NK-92 (cell line): ENCODE results near the gene ZNF618.
"Not testable (repeated sequence)": the region's sequence is repeated elsewhere in the genome, so short reads cannot be mapped to it uniquely, and the experiment has no call there.

Experiments used
- DNase-seq: peaks from one replicate; lab custom pipeline; 2025; ENCODE audit not compliant: unreplicated experiment; lab: John Stamatoyannopoulos, UW

Gene ZNF618

DNA sequence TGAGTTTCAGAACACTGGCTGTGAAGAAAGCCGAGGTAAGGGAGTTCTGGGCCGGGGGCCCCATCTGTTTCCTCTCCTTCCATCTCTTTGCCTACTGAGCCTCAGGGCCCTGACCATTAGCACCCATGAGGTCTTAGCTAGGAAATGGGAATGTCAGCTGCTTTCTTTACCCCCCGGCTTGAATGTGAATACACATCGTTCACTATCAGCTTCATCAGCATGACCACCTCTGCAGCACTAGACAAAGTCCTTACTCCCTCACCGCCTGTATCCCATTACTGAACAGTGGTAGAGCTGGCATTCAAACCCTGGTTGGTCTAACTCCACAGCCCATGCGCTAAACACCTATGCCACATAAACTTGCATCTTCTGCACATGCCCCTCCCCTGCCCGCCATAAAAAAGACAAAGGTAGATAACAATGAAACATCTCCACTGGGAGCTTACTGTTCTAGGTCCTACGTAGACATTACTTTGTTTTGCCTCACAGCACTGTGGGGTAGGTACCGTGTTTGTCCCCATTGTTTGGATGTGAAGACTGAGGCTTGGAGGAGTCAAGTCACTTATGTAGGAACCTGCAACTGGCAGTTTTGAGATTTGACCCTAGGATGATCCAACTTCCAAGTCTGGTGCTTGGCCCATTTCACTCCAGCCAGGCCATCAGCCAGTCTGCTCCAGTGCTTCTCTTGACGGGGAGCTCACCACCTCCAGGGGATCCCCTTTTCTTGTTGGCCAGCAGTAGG, 108.7 kb downstream of the ZNF618 start:
- no peak for DNase-seq

DNA sequence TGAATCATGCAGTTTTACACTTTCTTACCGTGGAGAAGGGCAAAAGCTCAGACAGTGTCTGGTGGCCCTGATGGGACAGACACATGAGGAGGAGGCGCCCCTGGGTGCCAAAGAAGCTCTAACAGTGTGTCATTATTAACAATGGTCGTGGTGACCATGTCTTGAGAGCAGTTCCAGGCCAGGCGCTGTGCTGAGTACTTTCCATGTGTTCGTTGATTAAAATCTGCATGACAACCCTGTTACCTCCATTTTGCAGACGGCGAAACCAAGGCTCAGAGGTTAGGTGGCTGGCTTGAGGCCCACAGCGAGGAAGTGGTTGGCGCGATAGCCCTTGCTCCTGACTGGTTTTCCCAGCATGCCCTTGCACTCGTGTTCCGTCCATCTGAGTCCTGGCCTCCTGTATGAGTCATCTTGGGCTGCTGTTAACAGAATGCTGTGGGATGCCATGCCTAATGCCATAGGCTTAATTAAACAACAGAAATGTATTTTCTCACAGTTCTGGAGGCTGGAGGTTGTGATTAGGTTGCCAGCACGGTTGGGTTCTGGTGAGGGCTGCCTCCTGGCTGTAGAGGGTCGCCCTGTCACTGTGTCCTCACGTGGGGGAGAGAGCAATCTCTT, 110.0 kb downstream of the ZNF618 start:
- no peak for DNase-seq

DNA sequence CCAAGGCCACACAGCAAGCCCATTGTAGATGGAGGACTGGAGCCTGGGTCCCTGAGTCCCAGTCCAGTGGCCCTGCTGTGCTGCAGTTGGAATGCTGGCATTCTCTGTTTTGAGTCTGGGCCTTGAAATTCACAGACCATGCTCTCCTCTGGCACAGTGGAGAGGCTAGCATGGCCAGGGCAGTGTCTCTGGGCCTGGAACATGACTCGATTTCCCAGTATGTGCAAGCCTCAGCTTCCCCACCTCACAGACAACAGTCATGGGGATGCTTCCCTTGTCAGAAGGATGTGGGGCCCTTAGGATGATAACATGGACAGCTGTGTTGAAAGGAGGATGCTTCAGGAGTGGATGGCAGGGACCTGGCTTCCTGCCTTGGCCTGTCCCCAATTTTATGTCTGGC, 110.8 kb downstream of the ZNF618 start:
- DNase-seq, result no peak

DNA sequence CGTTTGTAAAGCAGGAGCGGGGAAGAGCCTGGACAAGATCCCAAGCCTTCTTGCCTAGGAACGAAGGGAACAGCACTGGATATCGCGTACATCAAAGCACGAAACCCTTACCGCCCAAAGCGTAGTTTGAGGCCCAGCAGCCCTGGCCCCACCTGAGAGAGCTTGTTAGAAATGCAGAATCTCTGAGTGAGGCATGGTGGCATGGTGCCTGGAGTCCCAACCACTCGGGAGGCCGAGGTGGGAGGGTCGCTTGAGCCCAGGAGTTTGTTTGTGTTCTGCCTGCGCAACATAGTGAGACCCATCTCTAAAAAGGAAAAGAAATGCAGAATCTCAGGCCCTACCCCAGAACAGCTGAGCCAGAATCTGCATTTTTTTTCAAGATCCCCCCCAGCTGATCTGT, 111.4 kb downstream of the ZNF618 start:
- DNase-seq, result no peak

DNA sequence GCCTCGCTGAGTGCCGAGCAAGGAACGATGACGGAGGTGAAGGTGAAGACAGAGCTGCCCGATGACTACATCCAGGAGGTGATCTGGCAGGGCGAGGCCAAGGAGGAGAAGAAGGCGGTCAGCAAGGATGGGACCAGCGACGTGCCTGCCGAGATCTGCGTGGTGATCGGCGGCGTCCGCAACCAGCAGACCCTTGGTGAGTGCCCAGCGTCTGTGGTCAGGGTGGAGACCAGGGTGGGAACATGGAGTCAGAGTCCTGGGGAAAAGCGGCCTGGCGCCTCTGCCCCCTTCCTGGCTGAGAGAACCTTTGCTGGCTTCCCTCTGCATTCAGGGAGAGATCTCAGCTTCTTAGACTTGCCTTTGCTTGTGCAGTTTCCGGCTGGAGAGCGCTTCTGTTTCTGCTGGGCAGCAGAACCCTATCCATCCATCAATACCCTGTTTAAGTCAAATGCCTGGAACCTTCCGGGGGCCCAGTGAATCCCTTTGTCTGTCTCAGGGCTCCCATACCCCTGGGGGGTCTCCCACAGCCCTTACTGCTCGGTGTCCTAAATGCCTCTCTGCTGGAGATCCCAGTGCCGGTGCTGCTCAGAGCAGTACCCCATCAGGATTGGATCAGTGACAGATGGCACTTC, 112.4 kb downstream of the ZNF618 start:
- DNase-seq, result no peak

DNA sequence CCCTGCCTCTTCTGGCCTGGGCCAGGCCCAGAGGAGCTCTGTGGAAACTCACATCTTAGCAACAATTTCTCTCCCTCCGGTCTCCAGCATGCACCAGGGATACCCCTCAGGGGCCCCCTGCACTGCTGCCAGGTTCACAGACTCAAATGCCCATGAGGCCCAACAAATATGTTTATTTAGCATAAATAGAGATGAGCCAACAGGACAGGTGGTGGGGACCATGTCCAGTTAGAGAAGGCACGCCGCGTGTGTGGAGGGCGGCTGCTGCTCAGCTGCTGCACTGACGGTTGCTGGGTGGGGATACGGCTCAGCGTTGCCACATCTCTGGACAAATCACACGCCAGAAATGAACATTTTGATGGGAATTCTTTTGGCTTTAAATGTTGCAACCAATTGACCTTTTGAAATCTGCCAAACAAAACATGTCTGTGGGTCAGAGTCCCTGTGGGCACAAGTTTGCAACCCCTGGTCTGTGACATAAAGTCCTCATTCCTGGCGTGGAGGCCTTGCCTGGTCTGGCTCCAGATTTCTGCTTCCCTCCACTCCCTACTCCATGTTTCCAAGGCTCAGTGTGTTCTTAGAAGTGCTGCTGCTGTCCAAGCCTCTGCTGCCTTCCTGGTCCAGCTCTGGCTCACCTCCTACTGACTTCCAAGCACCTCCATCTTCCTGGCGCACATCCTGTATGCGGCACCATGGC, 113.1 kb downstream of the ZNF618 start:
- DNase-seq, result no peak

DNA sequence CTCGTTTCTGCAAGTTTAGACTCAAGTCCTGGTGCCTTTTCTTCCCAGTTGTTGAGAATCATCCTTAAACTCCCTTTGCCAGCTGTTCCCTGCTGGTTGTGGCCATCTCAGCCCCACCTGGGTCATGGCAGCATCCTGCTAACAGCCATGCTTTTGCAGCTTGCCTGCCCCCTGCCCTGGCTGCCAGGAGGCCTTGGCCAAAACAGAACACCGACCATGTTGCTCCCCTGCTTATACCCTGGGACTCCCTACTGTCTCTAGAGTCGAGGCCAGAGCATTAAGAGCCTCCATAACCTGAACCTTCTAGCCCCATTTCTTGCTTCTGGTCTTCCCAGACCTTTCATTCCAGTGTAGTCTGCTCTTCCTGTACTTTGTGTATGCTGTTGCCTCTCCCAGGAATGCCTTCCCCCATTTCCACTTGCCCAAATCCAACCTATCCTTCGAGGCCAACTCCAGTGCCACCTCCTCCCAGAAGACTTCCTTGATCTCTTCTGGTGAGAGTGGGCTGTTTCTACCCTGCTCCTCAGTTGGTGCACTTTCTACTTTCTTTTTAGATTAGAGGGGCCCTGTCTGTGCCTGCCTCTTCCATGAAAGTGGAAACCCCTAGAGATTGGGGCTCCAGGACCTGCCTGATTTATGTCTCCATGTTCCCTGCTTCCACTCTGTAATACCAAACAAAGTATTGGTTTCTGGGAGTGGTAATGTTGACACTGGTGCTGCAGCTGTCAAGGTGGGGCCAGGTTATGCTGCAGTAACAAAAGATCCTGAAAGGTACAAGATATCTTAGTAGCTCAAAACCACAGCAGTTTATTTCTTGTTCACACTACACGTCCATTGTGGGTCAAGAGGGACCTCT, 113.8 kb downstream of the ZNF618 start:
- DNase-seq, result no peak

DNA sequence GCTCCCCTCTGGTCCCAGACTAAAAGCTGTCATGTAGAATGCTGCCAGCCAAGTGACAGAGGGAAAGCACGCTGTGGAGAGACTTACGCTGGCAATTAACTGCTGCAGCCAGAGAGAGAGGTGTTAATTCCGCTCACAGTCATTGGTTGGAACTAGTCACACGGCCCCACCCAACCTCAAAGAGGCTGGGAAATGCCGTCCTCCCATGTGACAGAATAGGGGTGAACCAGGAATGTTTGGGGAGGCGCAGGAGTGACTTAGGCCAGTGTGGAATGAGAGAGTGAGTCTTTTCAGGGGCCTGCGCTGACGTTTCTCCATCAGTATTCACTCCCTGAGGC, 114.4 kb downstream of the ZNF618 start:
- DNase-seq, result no peak

DNA sequence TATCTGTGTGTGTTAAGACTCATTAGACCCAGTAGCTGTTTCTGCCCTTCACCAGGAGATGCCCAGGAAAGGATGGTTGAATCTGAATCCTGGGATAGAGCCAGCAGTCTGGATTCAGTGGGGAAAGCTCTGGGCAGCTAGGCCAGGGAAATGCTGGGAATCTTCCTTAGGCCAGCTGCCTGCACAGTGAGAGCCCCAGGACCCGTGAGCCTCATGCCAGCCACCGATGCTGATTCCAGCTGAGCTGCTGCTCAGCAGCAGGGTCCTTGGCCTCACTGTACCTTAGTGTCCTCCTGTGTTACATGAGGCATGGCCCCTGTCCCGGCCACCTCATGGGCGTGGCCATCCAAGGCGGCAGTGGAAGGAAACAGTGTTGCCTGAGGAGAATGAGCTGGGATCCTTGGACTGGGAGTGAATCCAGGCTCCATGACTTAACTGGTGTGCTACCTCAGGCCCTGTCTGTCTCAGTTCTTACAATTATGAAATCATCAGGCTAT, 114.9 kb downstream of the ZNF618 start:
- no peak for DNase-seq

DNA sequence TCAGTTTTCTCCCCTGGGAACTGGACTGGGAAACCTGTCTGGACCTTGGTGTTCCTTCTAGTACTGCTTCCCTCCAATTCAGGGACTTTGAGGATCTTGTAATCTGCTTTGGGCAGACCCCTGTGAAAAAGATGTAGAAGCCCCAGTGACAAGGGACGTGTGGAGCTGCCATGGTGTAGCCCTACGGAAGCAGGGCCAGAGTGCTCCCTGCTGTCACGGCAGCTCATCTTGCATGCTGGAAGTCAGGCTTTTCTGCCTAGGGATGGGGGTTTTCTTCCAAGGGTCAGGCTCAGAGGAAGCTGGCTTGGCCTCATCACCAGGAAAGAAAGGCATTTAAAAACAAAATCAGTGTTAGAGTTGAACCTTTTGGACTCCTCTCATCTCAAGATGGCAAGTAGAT, 115.6 kb downstream of the ZNF618 start:
- no peak for DNase-seq

DNA sequence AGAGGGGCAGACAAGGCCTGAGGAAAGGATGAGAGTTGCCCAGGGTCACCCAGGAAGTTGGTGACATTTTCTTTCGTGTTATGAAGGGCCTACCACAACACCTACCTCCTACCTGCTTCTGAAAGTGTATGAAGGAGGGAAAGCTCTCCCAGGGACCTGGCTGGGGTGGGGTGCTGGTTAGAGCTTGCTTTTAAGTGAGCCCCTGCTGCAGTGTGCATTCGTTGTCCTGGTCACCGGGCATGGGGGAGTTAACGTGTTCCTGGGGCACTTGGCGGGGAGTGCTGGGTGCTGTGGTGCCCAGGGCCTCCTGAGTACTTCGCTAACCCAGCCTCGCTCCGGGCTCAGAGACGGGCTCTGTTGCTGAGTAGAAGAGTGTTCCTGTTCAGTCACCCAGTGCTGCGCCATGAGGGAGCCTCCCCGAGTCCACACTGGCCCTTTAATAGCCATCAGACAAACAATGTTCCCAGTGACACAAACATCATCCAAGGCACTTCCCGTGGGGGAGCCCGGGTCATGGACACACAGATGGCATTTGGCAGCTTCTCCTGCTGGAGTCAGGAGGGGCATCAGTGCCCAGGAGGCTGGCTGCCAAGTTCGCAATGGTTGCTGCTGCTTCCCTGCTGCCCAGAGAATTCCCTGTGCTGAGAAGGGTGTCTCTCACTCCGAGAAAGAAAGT, 116.3 kb downstream of the ZNF618 start:
- DNase-seq, result no peak

DNA sequence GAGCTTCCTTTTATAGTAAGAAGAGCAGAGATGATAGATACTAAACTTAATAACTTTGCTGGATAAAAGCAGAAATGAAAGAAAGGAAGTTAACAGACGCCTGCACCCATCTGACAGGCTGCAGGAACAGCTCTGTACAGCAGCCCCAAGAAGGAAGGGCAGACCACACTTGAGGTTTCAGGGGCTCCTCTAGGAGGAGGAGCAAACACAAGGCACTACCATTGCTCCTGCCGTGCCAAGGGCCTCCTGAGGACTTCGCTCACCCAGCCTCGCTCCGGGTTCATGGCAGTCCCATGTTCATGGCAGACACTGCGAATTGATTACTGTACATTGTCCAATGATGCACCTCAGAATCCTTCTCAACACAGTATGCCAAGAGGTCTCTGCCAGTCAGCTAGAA, 116.9 kb downstream of the ZNF618 start:
- DNase-seq, result no peak

DNA sequence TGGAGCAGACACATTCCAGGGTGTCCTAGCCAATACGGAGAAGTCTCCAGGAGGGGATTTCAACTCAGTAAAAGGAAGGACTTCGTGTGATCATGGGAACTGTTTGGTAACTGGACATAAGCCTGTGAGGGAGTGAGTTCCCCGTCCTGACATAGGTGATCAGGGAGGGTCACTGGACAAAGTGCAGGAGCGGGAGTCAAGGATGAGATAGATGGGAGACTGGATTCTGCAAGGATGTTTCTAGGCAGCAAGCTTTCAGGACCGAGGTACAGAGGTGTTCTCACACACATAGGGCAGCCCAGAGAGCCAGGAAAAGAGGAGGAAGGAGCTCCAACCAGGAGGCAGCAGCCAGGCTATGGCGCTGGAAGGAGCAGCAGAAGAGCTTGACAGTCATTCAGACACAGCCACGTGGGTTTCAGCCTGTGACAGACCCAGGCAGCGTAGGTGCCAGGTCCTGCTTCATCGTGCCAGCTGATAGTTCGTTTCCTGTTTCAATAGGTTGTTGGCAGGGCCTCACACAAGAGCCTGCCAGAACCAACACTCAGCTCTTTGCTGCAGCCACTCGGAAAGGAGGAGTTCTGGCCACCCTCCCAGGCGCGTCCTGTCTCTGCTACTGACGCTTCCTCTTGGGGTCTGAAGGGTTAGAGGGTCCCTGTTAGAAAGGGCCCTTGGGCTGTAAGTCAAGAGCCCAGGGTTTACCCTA, 117.9 kb downstream of the ZNF618 start:
- DNase-seq, result no peak

DNA sequence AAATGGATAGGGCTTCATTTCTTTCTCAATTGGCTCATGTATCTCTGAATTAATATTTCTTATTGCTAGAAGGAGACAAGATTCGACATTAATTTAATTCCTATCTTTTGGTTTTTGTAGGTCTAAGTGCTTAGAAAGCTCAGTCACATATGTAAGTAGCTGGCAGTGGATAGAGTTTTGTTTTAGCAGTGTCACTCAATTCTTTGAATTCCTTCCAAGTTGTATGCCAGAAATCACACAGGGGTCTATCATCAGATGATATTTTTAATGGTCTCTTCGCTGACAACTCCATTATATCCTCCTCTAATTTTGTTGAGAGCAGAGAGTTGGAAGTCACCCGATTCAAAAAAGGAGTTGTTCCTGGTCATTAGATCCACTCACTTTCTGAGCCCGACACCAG, 119.3 kb downstream of the ZNF618 start:
- no peak for DNase-seq

DNA sequence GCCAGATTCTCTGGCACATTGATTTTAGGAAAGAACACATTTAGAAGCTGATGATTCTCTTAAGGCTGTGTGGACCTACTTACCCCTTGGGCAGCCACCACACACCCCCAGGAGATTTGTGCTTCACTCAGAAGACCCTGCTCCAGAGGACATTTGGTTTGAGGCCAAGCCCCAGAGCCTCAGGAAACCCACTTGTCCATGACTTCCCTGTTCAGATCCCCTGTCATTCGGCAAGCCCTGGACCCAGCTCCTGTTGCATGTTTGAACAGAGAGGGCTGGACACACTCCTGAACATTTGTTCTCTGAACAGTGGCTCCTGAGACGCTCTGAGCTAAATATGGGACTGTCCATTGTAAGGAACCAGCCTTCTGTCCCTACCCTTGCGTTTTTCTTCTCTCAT, 119.9 kb downstream of the ZNF618 start:
- no peak for DNase-seq

DNA sequence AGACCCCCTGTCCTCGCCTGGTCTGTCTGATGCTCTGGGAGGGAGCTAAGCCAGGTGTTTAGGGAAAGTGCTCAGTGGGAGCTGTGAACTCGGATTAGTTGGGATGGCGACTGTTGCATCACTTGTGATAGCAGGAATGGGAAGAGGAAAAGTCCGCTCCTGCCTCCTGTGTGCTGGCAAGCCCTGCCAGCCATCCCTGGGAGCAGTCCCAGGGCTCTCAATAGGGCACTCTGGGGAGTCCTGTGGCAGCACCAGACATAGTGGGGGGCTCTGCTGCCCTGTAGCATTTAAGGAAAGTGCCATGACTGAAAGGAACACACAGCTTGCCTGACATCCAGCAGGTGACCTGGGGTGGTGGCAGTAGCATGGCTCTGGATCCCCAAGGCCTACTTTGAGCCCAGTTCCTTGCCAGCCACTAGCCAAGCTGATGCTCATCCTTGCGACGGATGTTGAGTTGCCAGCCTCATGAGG, 120.5 kb downstream of the ZNF618 start:
- DNase-seq, result no peak

DNA sequence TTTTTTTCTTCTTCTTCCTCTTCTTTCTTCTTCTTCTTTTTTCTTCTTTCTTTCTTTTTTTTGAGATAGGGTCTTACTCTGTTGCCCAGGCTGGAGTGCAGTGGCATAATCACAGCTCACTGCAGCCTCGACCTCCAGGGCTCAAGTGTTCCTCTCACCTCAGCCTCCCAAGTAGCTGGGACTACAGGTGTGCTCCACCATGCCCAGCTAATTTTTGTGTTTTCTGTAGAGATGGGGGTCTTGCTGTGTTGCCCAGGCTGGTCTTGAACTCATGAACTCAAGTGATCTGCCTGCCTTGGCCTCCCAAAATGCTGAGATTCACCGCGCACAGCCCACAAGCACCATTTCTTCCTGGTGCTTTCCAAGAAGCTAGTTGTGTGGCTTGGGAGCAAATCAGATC, 121.0 kb downstream of the ZNF618 start:
- not testable (repeated sequence) for DNase-seq

DNA sequence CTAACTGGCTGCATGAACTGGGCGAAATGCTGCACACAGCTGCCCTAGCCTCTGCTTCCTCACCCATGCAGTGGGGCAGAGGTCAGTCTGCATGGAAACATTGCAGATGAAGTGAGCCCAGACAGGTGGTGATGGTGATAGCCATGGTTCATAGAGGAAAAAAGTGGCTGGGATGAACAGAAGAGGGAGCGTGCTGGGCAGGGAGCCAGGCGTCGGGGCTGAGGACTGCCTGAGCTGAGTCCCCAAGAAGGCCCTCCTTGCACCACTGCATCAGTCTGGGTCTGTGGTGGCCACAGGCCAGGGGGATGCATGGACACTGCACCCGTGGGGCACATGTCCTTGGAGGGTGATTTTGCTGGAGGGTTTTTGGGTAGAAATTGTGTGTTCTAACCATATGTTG, 121.5 kb downstream of the ZNF618 start:
- no peak for DNase-seq

DNA sequence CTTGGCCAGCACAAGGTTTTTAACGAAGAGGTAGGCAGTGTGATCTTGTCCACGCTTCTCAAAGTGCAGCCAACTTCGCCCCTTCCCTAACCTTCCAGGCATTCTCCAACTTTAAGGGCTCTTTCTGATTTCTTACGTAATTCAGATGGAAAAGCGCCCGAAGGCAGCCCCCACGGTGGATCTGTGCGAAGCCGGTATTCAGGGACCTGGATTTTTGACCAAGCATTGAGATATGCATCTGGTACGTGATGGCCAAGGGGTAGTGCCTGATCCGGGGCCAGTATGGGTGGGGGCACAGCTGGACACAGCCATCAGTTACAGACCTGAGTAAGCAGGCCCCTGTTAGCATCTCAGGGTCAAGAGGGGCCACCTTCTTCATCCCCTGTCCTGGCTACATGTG, 122.0 kb downstream of the ZNF618 start:
- no peak for DNase-seq
